ENCODE data around the gene PPP3CB. TPM values are rescaled to one million over a fixed set of nuclear protein-coding genes. Genes with fewer than 3 reads are reported as not detected.

The PPP3CB gene
- total RNA-seq, 2 donors from 2014 or later = 38.6 to 44.3 TPM

GRCh38 chr10:73459683-73460314 is 36.0 kb downstream of the PPP3CB start:
- no peak for DNase-seq (ENCODE audit: low spot score)

GRCh38 chr10:73456187-73456890 is 39.5 kb downstream of the PPP3CB start:
- H3K36me3 ChIP-seq = no peaks in the 10 kb centered on the region

More at GRCh38 chr10:73459683-73460314, 36.0 kb downstream of the PPP3CB start:
- Histone ChIP-seq H3K4me1 (replicated peaks) (no peaks in the 10 kb centered on the region), H3K36me3 (no peaks in the 10 kb centered on the region), H3K9me3 (no peaks in the 10 kb centered on the region), H3K4me3 (no peak overlapping the region), H3K27me3 (replicated peaks; ENCODE audit: insufficient read depth) (no peaks in the 10 kb centered on the region), H3K27ac (no peak overlapping the region)
- no peak for TF ChIP-seq POLR2AphosphoS5 (IDR thresholded peaks at IDR 0.05)
- no peak for TF ChIP-seq CTCF (IDR thresholded peaks at IDR 0.05)
- TF ChIP-seq POLR2A (IDR thresholded peaks at IDR 0.05) = no peak
- intact Hi-C loops (cut with DNase I) = no loop called here
- WGBS = 86% methylated on average over 6 of the region's 6 CpGs

GRCh38 chr10:73449113-73449512 is 46.7 kb downstream of the PPP3CB start:
- H3K4me3 ChIP-seq = no peak overlapping the region

More at GRCh38 chr10:73456187-73456890, 39.5 kb downstream of the PPP3CB start:
- DNase-seq (ENCODE audit: low spot score) = no peak
- Histone ChIP-seq H3K4me3 (no peak overlapping the region), H3K27me3 (replicated peaks; ENCODE audit: insufficient read depth) (no peaks in the 10 kb centered on the region), H3K4me1 (replicated peaks) (no peaks in the 10 kb centered on the region), H3K27ac (no peak overlapping the region), H3K9me3 (no peaks in the 10 kb centered on the region)
- intact Hi-C loops (cut with DNase I) = no loop called here
- 90% methylated on average over 2 of the region's 2 CpGs for WGBS
- no peak for TF ChIP-seq POLR2AphosphoS5 (IDR thresholded peaks at IDR 0.05)
- TF ChIP-seq CTCF (IDR thresholded peaks at IDR 0.05) = no peak
- TF ChIP-seq POLR2A (IDR thresholded peaks at IDR 0.05) = no peak

GRCh38 chr10:73448384-73448783 is 47.4 kb downstream of the PPP3CB start:
- 69% methylated on average over 1 of the region's 1 CpG for WGBS
- Histone ChIP-seq H3K36me3 (no peaks in the 10 kb centered on the region), H3K9me3 (no peaks in the 10 kb centered on the region), H3K4me3 (no peak overlapping the region), H3K27me3 (replicated peaks; ENCODE audit: insufficient read depth) (no peaks in the 10 kb centered on the region), H3K27ac (no peak overlapping the region), H3K4me1 (replicated peaks) (no peaks in the 10 kb centered on the region)
- intact Hi-C loops (cut with DNase I) = no loop called here
- TF ChIP-seq POLR2A (IDR thresholded peaks at IDR 0.05) (no peak), POLR2AphosphoS5 (IDR thresholded peaks at IDR 0.05) (no peak), CTCF (IDR thresholded peaks at IDR 0.05) (no peak)
- no peak for DNase-seq (ENCODE audit: low spot score)

More at GRCh38 chr10:73449113-73449512, 46.7 kb downstream of the PPP3CB start:
- no peak for DNase-seq (ENCODE audit: low spot score)
- no peak for TF ChIP-seq POLR2A (IDR thresholded peaks at IDR 0.05)
- no peak for TF ChIP-seq CTCF (IDR thresholded peaks at IDR 0.05)
- TF ChIP-seq POLR2AphosphoS5 (IDR thresholded peaks at IDR 0.05) = no peak
- WGBS = 90% methylated on average over 1 of the region's 1 CpG
- Histone ChIP-seq H3K27ac (no peak overlapping the region), H3K27me3 (replicated peaks; ENCODE audit: insufficient read depth) (no peaks in the 10 kb centered on the region), H3K36me3 (no peaks in the 10 kb centered on the region), H3K9me3 (no peaks in the 10 kb centered on the region), H3K4me1 (replicated peaks) (no peaks in the 10 kb centered on the region)
- intact Hi-C loops (cut with DNase I) = no loop called here

GRCh38 chr10:73446926-73447325 is 48.9 kb downstream of the PPP3CB start:
- no peaks in the 10 kb centered on the region for H3K9me3 ChIP-seq
- H3K27me3 ChIP-seq (replicated peaks; ENCODE audit: insufficient read depth) = no peaks in the 10 kb centered on the region
- H3K4me1 ChIP-seq (replicated peaks) = no peaks in the 10 kb centered on the region
- TF ChIP-seq POLR2A (IDR thresholded peaks at IDR 0.05) (no peak), CTCF (IDR thresholded peaks at IDR 0.05) (no peak), POLR2AphosphoS5 (IDR thresholded peaks at IDR 0.05) (no peak)
- H3K4me3 ChIP-seq = no peak overlapping the region
- no peak for DNase-seq (ENCODE audit: low spot score)
- no peaks in the 10 kb centered on the region for H3K36me3 ChIP-seq
- intact Hi-C loops (cut with DNase I) = no loop called here
- no peak overlapping the region for H3K27ac ChIP-seq

Data from prostate gland (tissue), 2 donors.